GM18519 (cell line): ENCODE measurements around the gene MYO1E.
"Not testable (repeated sequence)": the region's sequence is repeated elsewhere in the genome, so short reads cannot be mapped to it uniquely, and the experiment has no call there.

Source experiments
- ATAC-seq: cut with Tn5 transposase; IDR thresholded peaks from one replicate; pipeline ENCODE4 v1.9.1; 2021; ENCODE audit warnings: mild to moderate bottlenecking, moderate library complexity; ENCODE audit not compliant: unreplicated experiment, low FRiP score

The MYO1E gene

GRCh38 chr15:59298225-59298853 is 74.3 kb downstream of the MYO1E start:
- ATAC-seq = peak; percentile 60

GRCh38 chr15:59296181-59296617 is 76.5 kb downstream of the MYO1E start:
- no peak for ATAC-seq

GRCh38 chr15:59295261-59296001 is 77.2 kb downstream of the MYO1E start:
- no peak for ATAC-seq

- ATAC-seq = no peak
Observed at GRCh38 chr15:59294574-59295260, 78.0 kb downstream of the MYO1E start.

- no peak for ATAC-seq
Observed at GRCh38 chr15:59292442-59293151, 80.1 kb downstream of the MYO1E start.

- ATAC-seq = no peak
Observed at GRCh38 chr15:59291213-59291549, 81.5 kb downstream of the MYO1E start.

- ATAC-seq = no peak
Observed at GRCh38 chr15:59290295-59291212, 82.1 kb downstream of the MYO1E start.

- ATAC-seq = no peak
Observed at GRCh38 chr15:59289574-59289973, 83.1 kb downstream of the MYO1E start.

- no peak for ATAC-seq
Observed at GRCh38 chr15:59283717-59284391, 88.8 kb downstream of the MYO1E start.

- no peak for ATAC-seq
Observed at GRCh38 chr15:59282515-59283337, 89.9 kb downstream of the MYO1E start.

GRCh38 chr15:59281699-59282098 is 91.0 kb downstream of the MYO1E start:
- ATAC-seq = no peak

GRCh38 chr15:59280855-59281254 is 91.8 kb downstream of the MYO1E start:
- no peak for ATAC-seq

GRCh38 chr15:59280292-59280691 is 92.4 kb downstream of the MYO1E start:
- not testable (repeated sequence) for ATAC-seq

- no peak for ATAC-seq
Observed at GRCh38 chr15:59279023-59279422, 93.6 kb downstream of the MYO1E start.

GRCh38 chr15:59278120-59278519 is 94.6 kb downstream of the MYO1E start:
- no peak for ATAC-seq

- no peak for ATAC-seq
Observed at GRCh38 chr15:59276225-59277178, 96.2 kb downstream of the MYO1E start.

GRCh38 chr15:59274126-59274970 is 98.3 kb downstream of the MYO1E start:
- ATAC-seq = no peak
